ENCODE data around the gene EPAS1.

EPAS1 gene

DNA sequence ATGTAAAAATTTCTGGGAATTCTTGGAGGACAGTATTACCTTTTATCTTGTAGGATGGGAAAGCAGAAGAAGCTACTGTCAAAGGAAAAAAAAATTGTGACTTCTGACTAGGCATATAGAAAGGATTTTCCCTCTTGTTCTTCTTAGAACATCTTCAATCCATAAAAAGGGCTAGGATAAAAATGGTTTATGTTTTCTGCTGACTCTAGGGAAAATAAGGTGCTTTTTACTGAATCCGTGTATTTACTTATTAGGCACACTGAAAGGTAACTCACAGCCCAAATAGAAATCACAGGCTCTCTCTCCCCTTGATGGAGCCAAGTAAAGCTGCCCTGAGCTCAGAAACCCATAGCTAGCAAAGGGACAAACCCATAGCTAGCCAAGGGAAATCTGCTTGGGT is 74.6 kb downstream of the EPAS1 start:
- Mint-ChIP-seq H3K27ac (no peak overlapping the region), H3K27me3 (no peaks in the 10 kb centered on the region), H3K4me1 (ENCODE audit: low read depth) (peaks cover 15% of the 10 kb centered on the region), H3K36me3 (ENCODE audit: low read depth) (peaks cover 91% of the 10 kb centered on the region), H3K9me3 (no peaks in the 10 kb centered on the region), H3K4me3 (no peak overlapping the region)
- intact Hi-C loops (cut with micrococcal nuclease): no loop called here

- H3K36me3 Mint-ChIP-seq (ENCODE audit: low read depth): peaks cover 97% of the 10 kb centered on the region
- no peak overlapping the region for H3K4me3 Mint-ChIP-seq
- H3K4me1 Mint-ChIP-seq (ENCODE audit: low read depth): peaks cover 14% of the 10 kb centered on the region
- no peaks in the 10 kb centered on the region for H3K27me3 Mint-ChIP-seq
- no peaks in the 10 kb centered on the region for H3K9me3 Mint-ChIP-seq
- no peak overlapping the region for H3K27ac Mint-ChIP-seq
- intact Hi-C loops (cut with micrococcal nuclease): no loop called here
Measured at GRCh38 chr2:46372475-46372874, 75.3 kb downstream of the EPAS1 start.

GRCh38 chr2:46373238-46373637 is 76.0 kb downstream of the EPAS1 start:
- Mint-ChIP-seq H3K36me3 (ENCODE audit: low read depth) (peaks cover 100% of the 10 kb centered on the region), H3K27ac (no peak overlapping the region), H3K27me3 (no peaks in the 10 kb centered on the region), H3K4me1 (ENCODE audit: low read depth) (peaks cover 6% of the 10 kb centered on the region), H3K4me3 (no peak overlapping the region), H3K9me3 (no peaks in the 10 kb centered on the region)
- intact Hi-C loops (cut with micrococcal nuclease): no loop called here

DNA sequence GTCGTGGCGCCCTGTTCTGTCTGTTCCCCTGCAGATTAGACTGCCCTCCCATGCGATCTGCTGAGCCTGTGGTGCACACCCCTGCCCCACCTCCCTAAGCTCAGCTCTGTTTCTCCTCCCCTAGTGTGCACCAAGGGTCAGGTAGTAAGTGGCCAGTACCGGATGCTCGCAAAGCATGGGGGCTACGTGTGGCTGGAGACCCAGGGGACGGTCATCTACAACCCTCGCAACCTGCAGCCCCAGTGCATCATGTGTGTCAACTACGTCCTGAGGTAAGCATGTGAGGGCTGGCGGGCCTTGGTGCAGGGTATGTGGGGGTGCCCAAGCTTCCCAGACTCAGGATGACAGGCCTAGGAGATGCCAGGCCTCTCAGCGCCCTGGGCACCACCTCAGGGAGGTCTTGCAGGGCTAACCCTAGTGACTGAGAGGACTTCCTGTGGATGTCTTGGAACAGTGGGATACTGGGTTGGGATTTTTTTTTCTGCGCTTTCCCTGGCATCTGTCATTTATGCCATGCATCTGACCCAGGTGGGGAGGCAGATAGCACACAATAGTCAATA is 78.4 kb downstream of the EPAS1 start:
- H3K4me1 Mint-ChIP-seq (ENCODE audit: low read depth): no peaks in the 10 kb centered on the region
- H3K27me3 Mint-ChIP-seq: no peaks in the 10 kb centered on the region
- peaks cover 100% of the 10 kb centered on the region for H3K36me3 Mint-ChIP-seq (ENCODE audit: low read depth)
- H3K9me3 Mint-ChIP-seq: no peaks in the 10 kb centered on the region
- H3K27ac Mint-ChIP-seq: no peak overlapping the region
- no peak overlapping the region for H3K4me3 Mint-ChIP-seq
- intact Hi-C loops (cut with micrococcal nuclease): no loop called here

DNA sequence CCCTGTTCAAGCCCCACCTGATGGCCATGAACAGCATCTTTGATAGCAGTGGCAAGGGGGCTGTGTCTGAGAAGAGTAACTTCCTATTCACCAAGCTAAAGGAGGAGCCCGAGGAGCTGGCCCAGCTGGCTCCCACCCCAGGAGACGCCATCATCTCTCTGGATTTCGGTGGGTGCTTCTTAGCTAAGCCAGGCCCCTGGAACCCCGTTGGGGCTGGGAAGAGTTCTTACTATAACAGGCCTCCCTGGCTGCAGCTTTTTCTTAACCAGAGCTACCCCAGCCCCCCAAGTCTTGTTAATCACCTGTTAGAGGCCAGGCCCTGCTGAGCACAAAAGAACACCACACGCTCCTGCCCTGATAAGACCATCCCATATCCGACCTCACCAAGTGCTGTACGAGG is 79.4 kb downstream of the EPAS1 start:
- Mint-ChIP-seq H3K27me3 (no peaks in the 10 kb centered on the region), H3K9me3 (no peaks in the 10 kb centered on the region), H3K4me3 (no peak overlapping the region), H3K4me1 (ENCODE audit: low read depth) (no peaks in the 10 kb centered on the region), H3K27ac (no peak overlapping the region), H3K36me3 (ENCODE audit: low read depth) (peaks cover 100% of the 10 kb centered on the region)
- intact Hi-C loops (cut with micrococcal nuclease): no loop called here

GRCh38 chr2:46377101-46377581 is 79.9 kb downstream of the EPAS1 start:
- H3K9me3 Mint-ChIP-seq: no peaks in the 10 kb centered on the region
- intact Hi-C loops (cut with micrococcal nuclease): no loop called here
- no peak overlapping the region for H3K4me3 Mint-ChIP-seq
- no peaks in the 10 kb centered on the region for H3K27me3 Mint-ChIP-seq
- no peak overlapping the region for H3K27ac Mint-ChIP-seq
- no peaks in the 10 kb centered on the region for H3K4me1 Mint-ChIP-seq (ENCODE audit: low read depth)
- H3K36me3 Mint-ChIP-seq (ENCODE audit: low read depth): peaks cover 100% of the 10 kb centered on the region

DNA sequence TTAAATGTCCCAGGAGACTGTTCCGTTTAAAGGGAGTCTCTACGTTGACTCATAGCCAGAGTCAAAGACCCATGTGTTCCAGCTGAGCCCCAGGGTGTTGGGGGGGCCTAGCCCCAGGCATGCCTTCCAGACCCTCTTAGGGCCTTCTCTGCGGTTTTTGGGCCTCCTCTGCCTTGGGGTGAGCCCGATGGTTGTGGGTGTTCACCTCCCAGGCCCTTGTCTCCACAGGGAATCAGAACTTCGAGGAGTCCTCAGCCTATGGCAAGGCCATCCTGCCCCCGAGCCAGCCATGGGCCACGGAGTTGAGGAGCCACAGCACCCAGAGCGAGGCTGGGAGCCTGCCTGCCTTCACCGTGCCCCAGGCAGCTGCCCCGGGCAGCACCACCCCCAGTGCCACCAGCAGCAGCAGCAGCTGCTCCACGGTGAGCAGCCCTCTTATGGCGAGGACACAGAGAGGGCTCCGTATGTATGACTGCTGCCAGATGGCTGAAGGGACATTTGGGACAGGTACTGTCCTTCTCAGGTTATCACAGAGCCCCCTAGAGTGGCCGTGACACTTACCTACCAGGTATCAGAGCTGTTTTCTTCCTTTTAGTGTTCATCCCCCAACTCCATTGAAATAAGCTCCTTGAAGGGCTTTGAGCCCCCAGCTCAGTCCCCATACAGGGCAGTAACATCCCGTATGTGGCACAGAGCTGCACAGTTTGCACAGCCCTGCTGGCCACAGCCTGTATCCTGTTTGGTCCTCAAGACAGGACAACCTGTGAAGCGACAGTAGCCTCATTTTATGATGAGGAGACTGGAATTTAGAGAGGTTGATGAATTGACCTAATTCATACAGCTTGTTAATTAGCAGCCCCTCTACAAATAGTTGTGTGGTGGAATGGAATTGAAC is 80.7 kb downstream of the EPAS1 start:
- H3K27me3 Mint-ChIP-seq: no peaks in the 10 kb centered on the region
- no peaks in the 10 kb centered on the region for H3K9me3 Mint-ChIP-seq
- no peak overlapping the region for H3K4me3 Mint-ChIP-seq
- intact Hi-C loops (cut with micrococcal nuclease): no loop called here
- no peak overlapping the region for H3K27ac Mint-ChIP-seq
- no peaks in the 10 kb centered on the region for H3K4me1 Mint-ChIP-seq (ENCODE audit: low read depth)
- H3K36me3 Mint-ChIP-seq (ENCODE audit: low read depth): peaks cover 100% of the 10 kb centered on the region

- no peak overlapping the region for H3K4me3 Mint-ChIP-seq
- H3K4me1 Mint-ChIP-seq (ENCODE audit: low read depth): no peaks in the 10 kb centered on the region
- peaks cover 100% of the 10 kb centered on the region for H3K36me3 Mint-ChIP-seq (ENCODE audit: low read depth)
- no peaks in the 10 kb centered on the region for H3K9me3 Mint-ChIP-seq
- no peak overlapping the region for H3K27ac Mint-ChIP-seq
- H3K27me3 Mint-ChIP-seq: no peaks in the 10 kb centered on the region
- intact Hi-C loops (cut with micrococcal nuclease): no loop called here
Measured at GRCh38 chr2:46378616-46379015, 81.4 kb downstream of the EPAS1 start.

- Mint-ChIP-seq H3K36me3 (ENCODE audit: low read depth) (peaks cover 100% of the 10 kb centered on the region), H3K4me1 (ENCODE audit: low read depth) (peaks cover under 1% of the 10 kb centered on the region), H3K27ac (no peak overlapping the region), H3K27me3 (no peaks in the 10 kb centered on the region), H3K9me3 (no peaks in the 10 kb centered on the region), H3K4me3 (no peak overlapping the region)
- intact Hi-C loops (cut with micrococcal nuclease): no loop called here
Measured at GRCh38 chr2:46379213-46380037, 82.2 kb downstream of the EPAS1 start.

- H3K4me1 Mint-ChIP-seq (ENCODE audit: low read depth): peaks cover 8% of the 10 kb centered on the region
Measured at GRCh38 chr2:46380038-46380940, 83.1 kb downstream of the EPAS1 start.

GRCh38 chr2:46381263-46381849 is 84.1 kb downstream of the EPAS1 start:
- H3K36me3 Mint-ChIP-seq (ENCODE audit: low read depth): peaks cover 97% of the 10 kb centered on the region
- no peak overlapping the region for H3K27ac Mint-ChIP-seq
- H3K4me3 Mint-ChIP-seq: no peak overlapping the region
- no peaks in the 10 kb centered on the region for H3K27me3 Mint-ChIP-seq
- no peaks in the 10 kb centered on the region for H3K9me3 Mint-ChIP-seq
- intact Hi-C loops (cut with micrococcal nuclease): no loop called here
- H3K4me1 Mint-ChIP-seq (ENCODE audit: low read depth): peaks cover 14% of the 10 kb centered on the region

More at GRCh38 chr2:46380038-46380940, 83.1 kb downstream of the EPAS1 start:
- no peak overlapping the region for H3K27ac Mint-ChIP-seq
- peaks cover 100% of the 10 kb centered on the region for H3K36me3 Mint-ChIP-seq (ENCODE audit: low read depth)
- intact Hi-C loops (cut with micrococcal nuclease): no loop called here
- H3K9me3 Mint-ChIP-seq: no peaks in the 10 kb centered on the region
- no peak overlapping the region for H3K4me3 Mint-ChIP-seq
- no peaks in the 10 kb centered on the region for H3K27me3 Mint-ChIP-seq

GRCh38 chr2:46381871-46382270 is 84.7 kb downstream of the EPAS1 start:
- intact Hi-C loops (cut with micrococcal nuclease): no loop called here
- Mint-ChIP-seq H3K27me3 (no peaks in the 10 kb centered on the region), H3K36me3 (ENCODE audit: low read depth) (peaks cover 91% of the 10 kb centered on the region), H3K4me1 (ENCODE audit: low read depth) (peaks cover 18% of the 10 kb centered on the region), H3K4me3 (no peak overlapping the region), H3K9me3 (no peaks in the 10 kb centered on the region), H3K27ac (no peak overlapping the region)
